A549 (cell line): Measurements from ENCODE around the gene INPP5A.

ENCODE experiments used
- CEBPB ChIP-seq, 2 experiments: fragments of >200 bp in 1 of 2; sonication (Bioruptor Twin) in 1 of 2; formaldehyde crosslinking in 1 of 2; IDR thresholded peaks; 2 replicates each; pipeline ENCODE4 v1.6.1; 2012 to 2016
- HOXB13 ChIP-seq: fragments of 250-450 bp; sonication (Bioruptor Pico); IDR thresholded peaks from 2 replicates; pipeline ENCODE4 v1.5.0; 2020; ENCODE audit warnings: low read depth, mild to moderate bottlenecking, moderate library complexity
- JUNB ChIP-seq: fragments of >200 bp; sonication (Bioruptor Twin); formaldehyde crosslinking; IDR thresholded peaks from 2 replicates; pipeline ENCODE4 v1.6.1; 2016
- MAFK ChIP-seq: fragments of 450-650 bp; IDR thresholded peaks from 2 replicates; pipeline ENCODE4 v1.6.1; 2014; ENCODE audit not compliant: partially characterized antibody
- MAZ ChIP-seq: fragments of 150-350 bp; IDR thresholded peaks from 2 replicates; pipeline ENCODE4 v1.6.1; 2014; ENCODE audit warnings: antibody characterized with exemption, low read depth, low read length, borderline replicate concordance
- MYC ChIP-seq: IDR thresholded peaks from 2 replicates; pipeline ENCODE4 v1.6.1; 2012; ENCODE audit warnings: mild to moderate bottlenecking, inconsistent platforms, low read length, improper control_type of control experiment, borderline replicate concordance
- PHF8 ChIP-seq: fragments of 200-600 bp; sonication (generic); IDR thresholded peaks from 2 replicates; pipeline ENCODE4 v1.6.1; 2016; ENCODE audit warnings: low read depth, mild to moderate bottlenecking, antibody characterized with exemption, moderate library complexity, borderline replicate concordance
- POLR2A ChIP-seq: IDR thresholded peaks from 2 replicates; pipeline ENCODE4 v1.6.1; 2012; ENCODE audit warnings: mild to moderate bottlenecking, low read length
- SMC3 ChIP-seq: fragments of >200 bp; sonication (Bioruptor Twin); formaldehyde crosslinking; IDR thresholded peaks from 3 replicates; pipeline ENCODE4 v1.6.1; 2018; ENCODE audit warnings: inconsistent platforms
- SREBF2 ChIP-seq: fragments of 450-650 bp; IDR thresholded peaks from 2 replicates; pipeline ENCODE4 v1.6.1; 2014; ENCODE audit warnings: mild to moderate bottlenecking, moderate library complexity
- TF ChIP-seq, protein P1 (sequence below): fragments of >200 bp; sonication (Bioruptor Twin); formaldehyde crosslinking; IDR thresholded peaks from 3 replicates; pipeline ENCODE4 v1.5.1; 2016
- TF ChIP-seq, protein P2 (sequence below): fragments of 450-650 bp; IDR thresholded peaks from 2 replicates; pipeline ENCODE4 v1.6.1; 2014; ENCODE audit warnings: antibody characterized with exemption
- TF ChIP-seq, protein P3 (sequence below): fragments of 200-600 bp; sonication (generic); IDR thresholded peaks from 2 replicates; pipeline ENCODE4 v1.6.1; 2016; ENCODE audit warnings: antibody characterized with exemption, mild to moderate bottlenecking, moderate library complexity

DNA sequence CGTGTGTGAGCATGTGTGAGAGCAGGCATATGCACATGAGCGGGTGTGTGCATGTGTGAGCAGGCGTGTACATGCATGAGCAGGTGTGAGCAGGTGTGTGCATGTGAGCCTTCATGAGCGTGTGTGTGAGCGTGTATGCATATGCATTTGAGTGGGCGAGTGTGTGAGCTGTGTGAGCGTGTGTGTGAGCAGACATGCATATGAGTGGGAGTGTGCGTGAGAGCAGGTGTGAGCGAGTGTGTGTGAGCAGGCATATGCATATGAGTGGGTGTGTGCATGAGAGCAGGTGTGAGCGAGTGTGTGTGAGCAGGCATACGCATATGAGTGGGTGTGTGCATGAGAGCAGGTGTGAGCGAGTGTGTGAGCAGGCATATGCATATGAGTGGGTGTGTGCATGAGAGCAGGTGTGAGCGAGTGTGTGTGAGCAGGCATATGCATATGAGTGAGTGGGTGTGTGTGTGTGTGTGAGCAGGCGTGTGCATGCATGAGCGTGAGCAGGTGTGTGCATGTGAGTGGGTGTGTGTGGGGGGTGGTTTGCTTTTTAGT, 217.7 kb downstream of the INPP5A start:
- TF ChIP-seq POLR2A = no peak
- TF ChIP-seq JUNB = no peak
- TF ChIP-seq MAFK = no peak
- no peak for TF ChIP-seq MAZ
- TF ChIP-seq SMC3 = no peak
- TF ChIP-seq, protein P1, sequence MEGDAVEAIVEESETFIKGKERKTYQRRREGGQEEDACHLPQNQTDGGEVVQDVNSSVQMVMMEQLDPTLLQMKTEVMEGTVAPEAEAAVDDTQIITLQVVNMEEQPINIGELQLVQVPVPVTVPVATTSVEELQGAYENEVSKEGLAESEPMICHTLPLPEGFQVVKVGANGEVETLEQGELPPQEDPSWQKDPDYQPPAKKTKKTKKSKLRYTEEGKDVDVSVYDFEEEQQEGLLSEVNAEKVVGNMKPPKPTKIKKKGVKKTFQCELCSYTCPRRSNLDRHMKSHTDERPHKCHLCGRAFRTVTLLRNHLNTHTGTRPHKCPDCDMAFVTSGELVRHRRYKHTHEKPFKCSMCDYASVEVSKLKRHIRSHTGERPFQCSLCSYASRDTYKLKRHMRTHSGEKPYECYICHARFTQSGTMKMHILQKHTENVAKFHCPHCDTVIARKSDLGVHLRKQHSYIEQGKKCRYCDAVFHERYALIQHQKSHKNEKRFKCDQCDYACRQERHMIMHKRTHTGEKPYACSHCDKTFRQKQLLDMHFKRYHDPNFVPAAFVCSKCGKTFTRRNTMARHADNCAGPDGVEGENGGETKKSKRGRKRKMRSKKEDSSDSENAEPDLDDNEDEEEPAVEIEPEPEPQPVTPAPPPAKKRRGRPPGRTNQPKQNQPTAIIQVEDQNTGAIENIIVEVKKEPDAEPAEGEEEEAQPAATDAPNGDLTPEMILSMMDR = no peak
- TF ChIP-seq, protein P2, sequence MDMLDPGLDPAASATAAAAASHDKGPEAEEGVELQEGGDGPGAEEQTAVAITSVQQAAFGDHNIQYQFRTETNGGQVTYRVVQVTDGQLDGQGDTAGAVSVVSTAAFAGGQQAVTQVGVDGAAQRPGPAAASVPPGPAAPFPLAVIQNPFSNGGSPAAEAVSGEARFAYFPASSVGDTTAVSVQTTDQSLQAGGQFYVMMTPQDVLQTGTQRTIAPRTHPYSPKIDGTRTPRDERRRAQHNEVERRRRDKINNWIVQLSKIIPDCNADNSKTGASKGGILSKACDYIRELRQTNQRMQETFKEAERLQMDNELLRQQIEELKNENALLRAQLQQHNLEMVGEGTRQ = no peak
- TF ChIP-seq, protein P3, sequence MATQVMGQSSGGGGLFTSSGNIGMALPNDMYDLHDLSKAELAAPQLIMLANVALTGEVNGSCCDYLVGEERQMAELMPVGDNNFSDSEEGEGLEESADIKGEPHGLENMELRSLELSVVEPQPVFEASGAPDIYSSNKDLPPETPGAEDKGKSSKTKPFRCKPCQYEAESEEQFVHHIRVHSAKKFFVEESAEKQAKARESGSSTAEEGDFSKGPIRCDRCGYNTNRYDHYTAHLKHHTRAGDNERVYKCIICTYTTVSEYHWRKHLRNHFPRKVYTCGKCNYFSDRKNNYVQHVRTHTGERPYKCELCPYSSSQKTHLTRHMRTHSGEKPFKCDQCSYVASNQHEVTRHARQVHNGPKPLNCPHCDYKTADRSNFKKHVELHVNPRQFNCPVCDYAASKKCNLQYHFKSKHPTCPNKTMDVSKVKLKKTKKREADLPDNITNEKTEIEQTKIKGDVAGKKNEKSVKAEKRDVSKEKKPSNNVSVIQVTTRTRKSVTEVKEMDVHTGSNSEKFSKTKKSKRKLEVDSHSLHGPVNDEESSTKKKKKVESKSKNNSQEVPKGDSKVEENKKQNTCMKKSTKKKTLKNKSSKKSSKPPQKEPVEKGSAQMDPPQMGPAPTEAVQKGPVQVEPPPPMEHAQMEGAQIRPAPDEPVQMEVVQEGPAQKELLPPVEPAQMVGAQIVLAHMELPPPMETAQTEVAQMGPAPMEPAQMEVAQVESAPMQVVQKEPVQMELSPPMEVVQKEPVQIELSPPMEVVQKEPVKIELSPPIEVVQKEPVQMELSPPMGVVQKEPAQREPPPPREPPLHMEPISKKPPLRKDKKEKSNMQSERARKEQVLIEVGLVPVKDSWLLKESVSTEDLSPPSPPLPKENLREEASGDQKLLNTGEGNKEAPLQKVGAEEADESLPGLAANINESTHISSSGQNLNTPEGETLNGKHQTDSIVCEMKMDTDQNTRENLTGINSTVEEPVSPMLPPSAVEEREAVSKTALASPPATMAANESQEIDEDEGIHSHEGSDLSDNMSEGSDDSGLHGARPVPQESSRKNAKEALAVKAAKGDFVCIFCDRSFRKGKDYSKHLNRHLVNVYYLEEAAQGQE = no peak
- no peak for TF ChIP-seq MYC
- TF ChIP-seq PHF8 = no peak
- TF ChIP-seq SREBF2 = no peak
- TF ChIP-seq HOXB13 (CRISPR knock-in tag) = no peak
- no peak for TF ChIP-seq CEBPB (IDR thresholded peaks at IDR 0.05)
